ENCODE results near the gene DGLUCY.

DNA sequence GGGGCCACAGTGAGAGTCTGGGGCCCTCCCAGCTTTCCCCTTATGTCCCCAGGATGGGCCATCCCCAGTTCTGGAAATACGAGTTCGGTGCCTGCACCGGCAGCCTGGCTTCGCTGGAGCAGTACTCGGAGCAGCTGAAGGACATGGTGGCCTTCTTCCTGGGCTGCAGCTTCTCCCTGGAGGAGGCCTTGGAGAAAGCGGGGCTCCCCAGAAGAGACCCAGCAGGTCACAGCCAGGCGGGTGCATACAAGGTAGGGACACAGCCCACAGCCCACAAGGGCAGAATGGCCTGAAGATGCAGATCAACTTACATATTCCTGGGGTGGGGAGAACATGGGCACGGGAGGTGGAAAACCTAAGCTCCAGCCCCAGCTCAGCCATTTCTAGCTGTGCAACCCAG is 56.1 kb downstream of the DGLUCY start:
- TF ChIP-seq CTCF (IDR thresholded peaks at IDR 0.05 in 2 of 3, conservative IDR thresholded peaks at IDR 0.05 in 1 of 3; ENCODE audit: borderline replicate concordance in 1 of 3, insufficient read depth in 1 of 3, low read depth in 2 of 3, low read length in 2 of 3) (no peak), POLR2AphosphoS5 (IDR thresholded peaks at IDR 0.05; ENCODE audit: low read depth, low read length) (no peak), MAX (IDR thresholded peaks at IDR 0.05) (no peak), JUND (IDR thresholded peaks at IDR 0.05) (no peak), ZBTB33 (IDR thresholded peaks at IDR 0.05; ENCODE audit: extremely low read depth, insufficient replicate concordance, low read length) (no peak), EZH2phosphoT487 (IDR thresholded peaks at IDR 0.05; ENCODE audit: borderline replicate concordance) (no peak), CBX3 (IDR thresholded peaks at IDR 0.05; ENCODE audit: low read depth) (no peak), TCF7L2 (IDR thresholded peaks at IDR 0.05; ENCODE audit: borderline replicate concordance, extremely low read depth, insufficient read depth, insufficient read length) (no peak), POLR2A (IDR thresholded peaks at IDR 0.05; ENCODE audit: borderline replicate concordance, extremely low read depth, insufficient read depth, insufficient read length) (no peak), EZH2 (IDR thresholded peaks at IDR 0.05) (no peak), YY1 (IDR thresholded peaks at IDR 0.05; ENCODE audit: extremely low read depth, insufficient replicate concordance, low read depth, low read length) (no peak), ELF1 (IDR thresholded peaks at IDR 0.05; ENCODE audit: borderline replicate concordance, low read depth) (no peak)
- TF ChIP-seq, protein P1, sequence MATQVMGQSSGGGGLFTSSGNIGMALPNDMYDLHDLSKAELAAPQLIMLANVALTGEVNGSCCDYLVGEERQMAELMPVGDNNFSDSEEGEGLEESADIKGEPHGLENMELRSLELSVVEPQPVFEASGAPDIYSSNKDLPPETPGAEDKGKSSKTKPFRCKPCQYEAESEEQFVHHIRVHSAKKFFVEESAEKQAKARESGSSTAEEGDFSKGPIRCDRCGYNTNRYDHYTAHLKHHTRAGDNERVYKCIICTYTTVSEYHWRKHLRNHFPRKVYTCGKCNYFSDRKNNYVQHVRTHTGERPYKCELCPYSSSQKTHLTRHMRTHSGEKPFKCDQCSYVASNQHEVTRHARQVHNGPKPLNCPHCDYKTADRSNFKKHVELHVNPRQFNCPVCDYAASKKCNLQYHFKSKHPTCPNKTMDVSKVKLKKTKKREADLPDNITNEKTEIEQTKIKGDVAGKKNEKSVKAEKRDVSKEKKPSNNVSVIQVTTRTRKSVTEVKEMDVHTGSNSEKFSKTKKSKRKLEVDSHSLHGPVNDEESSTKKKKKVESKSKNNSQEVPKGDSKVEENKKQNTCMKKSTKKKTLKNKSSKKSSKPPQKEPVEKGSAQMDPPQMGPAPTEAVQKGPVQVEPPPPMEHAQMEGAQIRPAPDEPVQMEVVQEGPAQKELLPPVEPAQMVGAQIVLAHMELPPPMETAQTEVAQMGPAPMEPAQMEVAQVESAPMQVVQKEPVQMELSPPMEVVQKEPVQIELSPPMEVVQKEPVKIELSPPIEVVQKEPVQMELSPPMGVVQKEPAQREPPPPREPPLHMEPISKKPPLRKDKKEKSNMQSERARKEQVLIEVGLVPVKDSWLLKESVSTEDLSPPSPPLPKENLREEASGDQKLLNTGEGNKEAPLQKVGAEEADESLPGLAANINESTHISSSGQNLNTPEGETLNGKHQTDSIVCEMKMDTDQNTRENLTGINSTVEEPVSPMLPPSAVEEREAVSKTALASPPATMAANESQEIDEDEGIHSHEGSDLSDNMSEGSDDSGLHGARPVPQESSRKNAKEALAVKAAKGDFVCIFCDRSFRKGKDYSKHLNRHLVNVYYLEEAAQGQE (IDR thresholded peaks at IDR 0.05; ENCODE audit: low read depth), result no peak
